CD4-positive, alpha-beta T cell (primary cell): ENCODE measurements around the gene OR2AJ1. TPM values are rescaled to one million over a fixed set of nuclear protein-coding genes. Genes with fewer than 3 reads are reported as not detected.

Experiments
- ATAC-seq: fragments of 200-7000 bp; cut with Tn5 transposase; one replicate; pipeline ENCODE4 v1.10.0; 2022; ENCODE audit warnings: mild to moderate bottlenecking; ENCODE audit not compliant: poor library complexity
- CTCF ChIA-PET: fragments of 350-600 bp; sonication (Branson Sonifier 250); formaldehyde crosslinking; loops from one replicate; lab custom pipeline; 2021; ENCODE audit warnings: antibody characterized with exemption, inconsistent platforms; lab: Charles Lee
- POLR2A ChIA-PET: fragments of 350-600 bp; sonication (Branson Sonifier 250); formaldehyde crosslinking; loops from one replicate; lab custom pipeline; 2021; ENCODE audit warnings: antibody characterized with exemption, inconsistent platforms; lab: Charles Lee
- DNase-seq, 14 experiments: peaks; one replicate each; pipeline ENCODE4 v3.0.0-alpha.2; 2013 to 2020; ENCODE audit warnings: mixed read lengths in 2 of 14
- H3K27ac ChIP-seq, 2 donors: one replicate each; pipeline versions ENCODE4 v1.5.1 to v1.7.0; 2013; ENCODE audit warnings: low read length in 2 of 2, low read depth in 1 of 2, mild to moderate bottlenecking in 1 of 2
- H3K27me3 ChIP-seq, 2 experiments: 1 replicate in 1 of 2; 2 replicates in 1 of 2; pipeline versions ENCODE4 v1.6.1 to v1.7.0; 2013; ENCODE audit warnings: low read length in 2 of 2, control low read depth in 1 of 2, mild to moderate bottlenecking in 1 of 2, moderate library complexity in 1 of 2; ENCODE audit not compliant: insufficient read depth in 2 of 2, control insufficient read depth in 1 of 2
- H3K36me3 ChIP-seq: one replicate; pipeline ENCODE4 v1.6.1; 2013; ENCODE audit warnings: low read length, control low read depth; ENCODE audit not compliant: insufficient read depth
- H3K4me1 ChIP-seq: one replicate; pipeline ENCODE4 v1.6.1; 2013; ENCODE audit warnings: low read length, control low read depth; ENCODE audit not compliant: insufficient read depth
- H3K4me3 ChIP-seq: one replicate; pipeline ENCODE4 v1.5.1; 2013; ENCODE audit warnings: mild to moderate bottlenecking, low read length, moderate library complexity
- H3K9me3 ChIP-seq, 2 experiments: 1 replicate in 1 of 2; 2 replicates in 1 of 2; pipeline versions ENCODE4 v1.6.1 to v1.7.0; 2013; ENCODE audit warnings: low read length in 2 of 2, mild to moderate bottlenecking in 2 of 2, control low read depth in 1 of 2, moderate library complexity in 1 of 2; ENCODE audit not compliant: control insufficient read depth in 1 of 2, insufficient read depth in 1 of 2
- H3K27ac Mint-ChIP-seq: one replicate; pipeline ENCODE4 v1.8.0; 2020; ENCODE audit warnings: mixed read lengths
- H3K27me3 Mint-ChIP-seq: one replicate; pipeline ENCODE4 v1.8.0; 2021; ENCODE audit warnings: mixed read lengths
- H3K36me3 Mint-ChIP-seq: one replicate; pipeline ENCODE4 v1.8.0; 2021; ENCODE audit warnings: low read depth, mixed read lengths
- H3K4me1 Mint-ChIP-seq: one replicate; pipeline ENCODE4 v1.8.0; 2021; ENCODE audit warnings: low read depth, mixed read lengths
- H3K4me3 Mint-ChIP-seq: one replicate; pipeline ENCODE4 v1.8.0; 2020; ENCODE audit warnings: mild to moderate bottlenecking, mixed read lengths
- H3K9me3 Mint-ChIP-seq: one replicate; pipeline ENCODE4 v1.8.0; 2020; ENCODE audit warnings: mixed read lengths
- intact Hi-C, 2 experiments: fragments of 100-400 bp; cut with DNase I in 1 of 2; cut with micrococcal nuclease in 1 of 2; formaldehyde crosslinking; loops; one replicate each; pipeline versions ENCODE4 v1.15.1 to v1.9.0; 2023 to 2025; cut with DNase I, micrococcal nuclease
- total RNA-seq, 174 experiments: library from RNA in 2 of 174; stranded (reverse) in 2 of 174; gene quantifications; one replicate each; pipeline ENCODE4 v1.2.3 and lab custom pipeline; 2021 to 2026
- TF ChIP-seq, protein P1 (sequence below): fragments of 200-600 bp; IDR thresholded peaks from one replicate; pipeline ENCODE4 v1.8.0; 2022; ENCODE audit warnings: antibody characterized with exemption, mild to moderate bottlenecking

OR2AJ1 gene
- total RNA-seq, 2 experiments from 2014 or later, result not detected

- peak within 1 kb of the TSS; percentile 18 for H3K4me3 Mint-ChIP-seq
- POLR2A ChIA-PET, result interaction anchor here (0.6 kb wide), 1 partner anchor 8 kb away, joined by 3 read pairs; no protein-coding TSS in a partner anchor
- H3K27ac ChIP-seq, result no peak within 1 kb of the TSS
- ATAC-seq, result no peak
- DNase-seq, result no peak
- TF ChIP-seq, protein P1, sequence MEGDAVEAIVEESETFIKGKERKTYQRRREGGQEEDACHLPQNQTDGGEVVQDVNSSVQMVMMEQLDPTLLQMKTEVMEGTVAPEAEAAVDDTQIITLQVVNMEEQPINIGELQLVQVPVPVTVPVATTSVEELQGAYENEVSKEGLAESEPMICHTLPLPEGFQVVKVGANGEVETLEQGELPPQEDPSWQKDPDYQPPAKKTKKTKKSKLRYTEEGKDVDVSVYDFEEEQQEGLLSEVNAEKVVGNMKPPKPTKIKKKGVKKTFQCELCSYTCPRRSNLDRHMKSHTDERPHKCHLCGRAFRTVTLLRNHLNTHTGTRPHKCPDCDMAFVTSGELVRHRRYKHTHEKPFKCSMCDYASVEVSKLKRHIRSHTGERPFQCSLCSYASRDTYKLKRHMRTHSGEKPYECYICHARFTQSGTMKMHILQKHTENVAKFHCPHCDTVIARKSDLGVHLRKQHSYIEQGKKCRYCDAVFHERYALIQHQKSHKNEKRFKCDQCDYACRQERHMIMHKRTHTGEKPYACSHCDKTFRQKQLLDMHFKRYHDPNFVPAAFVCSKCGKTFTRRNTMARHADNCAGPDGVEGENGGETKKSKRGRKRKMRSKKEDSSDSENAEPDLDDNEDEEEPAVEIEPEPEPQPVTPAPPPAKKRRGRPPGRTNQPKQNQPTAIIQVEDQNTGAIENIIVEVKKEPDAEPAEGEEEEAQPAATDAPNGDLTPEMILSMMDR, result peak; percentile 2
- H3K4me1 Mint-ChIP-seq, result no peaks in the 10 kb centered on the region
- no peaks in the 10 kb centered on the region for H3K4me1 ChIP-seq
- intact Hi-C loops, result no loop called here
- CTCF ChIA-PET, result no interaction called here
- H3K36me3 ChIP-seq, result no peaks in the 10 kb centered on the region
- H3K9me3 Mint-ChIP-seq, result no peaks in the 10 kb centered on the region
- H3K9me3 ChIP-seq, result peaks cover 0 to 9% of the 10 kb centered on the region in 2 experiments
- no peaks in the 10 kb centered on the region for H3K27me3 ChIP-seq
- no peak within 1 kb of the TSS for H3K4me3 ChIP-seq
- H3K27ac Mint-ChIP-seq, result no peak within 1 kb of the TSS
- H3K27me3 Mint-ChIP-seq, result no peaks in the 10 kb centered on the region
- no peaks in the 10 kb centered on the region for H3K36me3 Mint-ChIP-seq
These were observed 29.5 kb upstream of the OR2AJ1 start, which contains the start of gene OR2W3 for GRCh38 chr1:247895163-247895637. TSS of gene OR2W3 (plus strand) at chr1:247895587. CDS start at chr1:247895587, 0 bp downstream.

GRCh38 chr1:247895976-247896375, 28.7 kb upstream of the OR2AJ1 start:
- no peaks in the 10 kb centered on the region for H3K36me3 Mint-ChIP-seq
- ATAC-seq (no peak), DNase-seq (no peak)
- peaks cover 0 to 9% of the 10 kb centered on the region in 2 experiments for H3K9me3 ChIP-seq
- H3K9me3 Mint-ChIP-seq, result no peaks in the 10 kb centered on the region
- ChIA-PET POLR2A (no interaction called here), CTCF (no interaction called here)
- no peaks in the 10 kb centered on the region for H3K4me1 ChIP-seq
- intact Hi-C loops, result no loop called here
- H3K4me3 ChIP-seq, result no peak overlapping the region
- H3K27me3 Mint-ChIP-seq, result no peaks in the 10 kb centered on the region
- TF ChIP-seq, protein P1, result no peak
- H3K27me3 ChIP-seq, result no peaks in the 10 kb centered on the region
- H3K4me1 Mint-ChIP-seq, result no peaks in the 10 kb centered on the region
- H3K27ac Mint-ChIP-seq, result no peak overlapping the region
- H3K36me3 ChIP-seq, result no peaks in the 10 kb centered on the region
- H3K4me3 Mint-ChIP-seq, result peak overlapping the region; percentile 7
- no peak overlapping the region for H3K27ac ChIP-seq

DNA sequence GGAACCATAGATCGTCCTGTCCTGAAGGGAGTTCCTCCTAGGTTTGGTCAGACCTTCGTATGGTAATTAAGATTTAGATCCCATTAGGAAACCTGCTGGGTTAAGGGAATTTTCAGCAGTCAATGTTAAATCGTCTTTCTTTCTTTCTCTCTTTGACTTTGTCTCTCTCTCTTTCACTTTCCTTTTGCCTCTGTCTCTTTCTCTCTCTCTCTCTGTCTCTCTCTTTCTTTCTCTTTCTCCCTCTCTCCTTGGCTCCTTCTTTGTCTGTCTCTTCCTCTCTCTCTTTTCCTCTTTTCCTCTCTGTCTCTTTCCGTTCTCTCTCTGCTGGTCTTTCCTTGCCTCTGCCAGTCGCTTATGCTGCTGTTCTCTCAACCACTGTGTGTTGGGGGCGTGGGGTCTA, 20.6 kb upstream of the OR2AJ1 start:
- Histone ChIP-seq H3K4me1 (no peaks in the 10 kb centered on the region), H3K9me3 (peaks cover 0 to 6% of the 10 kb centered on the region in 2 experiments), H3K27me3 (no peaks in the 10 kb centered on the region), H3K4me3 (no peak overlapping the region), H3K27ac (no peak overlapping the region), H3K36me3 (no peaks in the 10 kb centered on the region)
- DNase-seq (no peak), ATAC-seq (no peak)
- POLR2A ChIA-PET, result no interaction called here
- intact Hi-C loops, result no loop called here
- peaks cover 18% of the 10 kb centered on the region for H3K4me1 Mint-ChIP-seq
- no peak overlapping the region for H3K27ac Mint-ChIP-seq
- H3K9me3 Mint-ChIP-seq, result no peaks in the 10 kb centered on the region
- TF ChIP-seq, protein P1, result no peak
- H3K27me3 Mint-ChIP-seq, result no peaks in the 10 kb centered on the region
- CTCF ChIA-PET, result no interaction called here
- H3K4me3 Mint-ChIP-seq, result no peak overlapping the region
- peaks cover 7% of the 10 kb centered on the region for H3K36me3 Mint-ChIP-seq
